K562 (cell line): ENCODE measurements around the gene PSMC2. TPM values are rescaled to one million over a fixed set of nuclear protein-coding genes. Genes with fewer than 3 reads are reported as not detected.

ENCODE experiments used
- ATAC-seq: fragments of 200-7000 bp; cut with Tn5 transposase; 3 replicates; pipeline ENCODE4 v1.9.1; 2020; ENCODE audit warnings: moderate library complexity
- BruUV-seq: library from RNA; stranded (reverse); fragments of 400-500 nt; replicated peaks from 2 replicates; lab custom pipeline; 2021; lab: Mats Ljungman, UMichigan
- CTCF ChIA-PET: fragments of 300-600 bp; formaldehyde crosslinking; extraction: SDS; loops from one replicate; lab custom pipeline; 2021; ENCODE audit warnings: low intra/inter-chr PET ratio; lab: Yijun Ruan, JAX
- POLR2A ChIA-PET: fragments of 300-600, 350-650 bp; sonication (Branson Sonifier 250); formaldehyde crosslinking; extraction: SDS; loops from one replicate; lab custom pipeline; 2021; ENCODE audit warnings: antibody characterized with exemption, inconsistent platforms; lab: Yijun Ruan, JAX
- DNase-seq, 4 experiments: peaks; one replicate each; pipeline versions ENCODE4 v3.0.0 to v3.0.0-alpha.2; 2011 to 2018; ENCODE audit warnings: low spot score in 3 of 4, mixed read lengths in 3 of 4; ENCODE audit errors: extremely low read depth in 1 of 4
- FAIRE-seq: peaks from 2 replicates; lab custom pipeline; 2011; peaks lifted over from hg19 to GRCh38; lab: Jason Lieb, UNC
- H2AFZ ChIP-seq: 2 replicates; pipeline ENCODE4 v1.6.0; 2011; ENCODE audit warnings: low read depth, low read length, control low read depth, inconsistent platforms
- H3K27ac ChIP-seq: fragments of 200-600 bp; 3 replicates; pipeline ENCODE4 v1.8.0; 2011; ENCODE audit warnings: low read depth, mild to moderate bottlenecking, control low read depth, inconsistent platforms, low read length, moderate library complexity, mixed read lengths; ENCODE audit errors: extremely low read depth
- H3K27me3 ChIP-seq, 2 experiments: fragments of 300-600 bp in 1 of 2; 2 replicates in 1 of 2; 3 replicates in 1 of 2; pipeline versions ENCODE4 v1.6.0 to v1.8.0; 2011; ENCODE audit warnings: inconsistent platforms in 2 of 2, low read length in 2 of 2, mild to moderate bottlenecking in 1 of 2, mixed read lengths in 1 of 2, moderate library complexity in 1 of 2; ENCODE audit not compliant: control insufficient read depth in 2 of 2, insufficient read depth in 2 of 2
- H3K36me3 ChIP-seq: fragments of 300-600 bp; 3 replicates; pipeline ENCODE4 v1.8.0; 2011; ENCODE audit warnings: mild to moderate bottlenecking, low read length, inconsistent platforms; ENCODE audit not compliant: control insufficient read depth, insufficient read depth
- H3K4me1 ChIP-seq, 2 experiments: fragments of 200-600 bp in 1 of 2; replicated peaks in 1 of 2; 2 replicates in 1 of 2; 3 replicates in 1 of 2; pipeline versions ENCODE4 v1.5.1 to v1.8.0; 2011; ENCODE audit warnings: inconsistent platforms in 2 of 2, low read length in 2 of 2, mild to moderate bottlenecking in 1 of 2, mixed read lengths in 1 of 2, moderate library complexity in 1 of 2; ENCODE audit not compliant: control insufficient read depth in 2 of 2, insufficient read depth in 2 of 2
- H3K4me2 ChIP-seq: 2 replicates; pipeline ENCODE4 v1.6.1; 2011; ENCODE audit warnings: low read length, control low read depth, inconsistent platforms, mixed read lengths; ENCODE audit not compliant: insufficient read depth
- H3K4me3 ChIP-seq: fragments of 200-600 bp; sonication (generic), shearing (Covaris generic); 2 replicates; pipeline ENCODE4 v1.5.1; 2016; ENCODE audit warnings: control low read depth, inconsistent platforms
- H3K79me2 ChIP-seq: fragments of 200-600 bp; 3 replicates; pipeline ENCODE4 v1.8.0; 2011; ENCODE audit warnings: low read length, inconsistent platforms; ENCODE audit not compliant: control insufficient read depth, insufficient read depth
- H3K9ac ChIP-seq, 2 experiments: 2 replicates each; pipeline versions ENCODE4 v1.6.0 to v1.6.1; 2011; ENCODE audit warnings: low read depth in 2 of 2, low read length in 2 of 2, control low read depth in 1 of 2, inconsistent platforms in 1 of 2, mild to moderate bottlenecking in 1 of 2, mixed read lengths in 1 of 2; ENCODE audit not compliant: insufficient read depth in 1 of 2
- H3K9me1 ChIP-seq: one replicate; pipeline ENCODE4 v1.6.0; 2011; ENCODE audit warnings: inconsistent platforms, mild to moderate bottlenecking, low read length, moderate library complexity; ENCODE audit not compliant: control insufficient read depth, insufficient read depth
- H3K9me3 ChIP-seq: replicated peaks from 2 replicates; pipeline ENCODE4 v1.5.1; 2011; ENCODE audit warnings: low read depth, low read length, inconsistent platforms; ENCODE audit not compliant: control insufficient read depth, insufficient read depth
- H4K20me1 ChIP-seq: replicated peaks from 2 replicates; pipeline ENCODE4 v1.6.1; 2011; ENCODE audit warnings: low read length, inconsistent platforms, mixed read lengths; ENCODE audit not compliant: control insufficient read depth, insufficient read depth
- ESRRA ChIP-seq: fragments of 450-650 bp; IDR thresholded peaks from 2 replicates; pipeline ENCODE4 v1.6.1; 2014; ENCODE audit warnings: low read depth, mild to moderate bottlenecking, moderate library complexity, borderline replicate concordance
- GATA2 ChIP-seq: sonication (generic); formaldehyde crosslinking; IDR thresholded peaks from 2 replicates; pipeline ENCODE4 v1.4.0; 2020; ENCODE audit warnings: mild to moderate bottlenecking, missing genetic modification reagents
- MCM7 ChIP-seq, 2 experiments: fragments of 450-650 bp; IDR thresholded peaks; 2 replicates each; pipeline ENCODE4 v1.6.1; 2016 to 2018
- MEIS2 ChIP-seq: fragments of 450-650 bp; IDR thresholded peaks from 2 replicates; pipeline ENCODE4 v1.6.1; 2014; ENCODE audit warnings: mild to moderate bottlenecking; ENCODE audit not compliant: partially characterized antibody
- PBX2 ChIP-seq, 2 experiments: IDR thresholded peaks in 1 of 2; conservative IDR thresholded peaks in 1 of 2; 2 replicates each; pipeline ENCODE4 v1.6.1; 2016; ENCODE audit warnings: low read depth in 2 of 2, mild to moderate bottlenecking in 1 of 2, missing compliant biosample characterization in 1 of 2, missing genetic modification characterization in 1 of 2, moderate library complexity in 1 of 2
- PKNOX1 ChIP-seq: fragments of 450-650 bp; IDR thresholded peaks from 2 replicates; pipeline ENCODE4 v1.6.1; 2016
- SRSF3 ChIP-seq: fragments of 200-400 bp; formaldehyde crosslinking; IDR thresholded peaks from 2 replicates; pipeline ENCODE4 v1.6.1; 2016; ENCODE audit warnings: mild to moderate bottlenecking, low read length, moderate library complexity; ENCODE audit not compliant: insufficient read depth
- ZFP36 ChIP-seq: fragments of 150-350 bp; IDR thresholded peaks from 2 replicates; pipeline ENCODE4 v1.6.1; 2018; ENCODE audit warnings: low read length, low read depth; ENCODE audit not compliant: partially characterized antibody
- ZNF384 ChIP-seq: IDR thresholded peaks from 2 replicates; pipeline ENCODE4 v1.6.1; 2012; ENCODE audit warnings: low read depth, low read length, improper control_type of control experiment
- WGBS: fragments of 100-300 bp; shearing (Covaris generic); methylation state at CpG from one replicate; pipeline ENCODE4 v1.1.6; 2016; ENCODE audit warnings: low coverage, mixed read lengths; ENCODE audit not compliant: insufficient coverage; ENCODE audit errors: missing lambda C conversion rate; 5-methylcytosine and 5-hydroxymethylcytosine counted together
- in situ Hi-C: fragments of 300-500 bp; cut with MboI; formaldehyde crosslinking; loops from 4 replicates; pipeline ENCODE4 v1.15.0; 2018; ENCODE audit warnings: inconsistent platforms, mixed read lengths
- intact Hi-C: fragments of 100-400 bp; cut with micrococcal nuclease; formaldehyde crosslinking; loops from 2 replicates; pipeline ENCODE4 v1.14.2; 2022
- polyA plus RNA-seq, 8 experiments: library from polyadenylated mRNA; depleted of rRNA in 4 of 8; stranded (reverse) in 5 of 8; unstranded in 3 of 8; fragments of >200 nt; fragmentation: Nextera tagmentation in 2 of 8; fragmentation: Illumina TruSeq in 1 of 8; extraction: Ambion mirVana in 2 of 8; extraction: Trizol in 1 of 8; gene quantifications; 2 replicates each; pipeline versions ENCODE4 v1.2.1 to v1.2.3, GENCODE V29; 2011 to 2014; ENCODE audit warnings: inconsistent platforms in 1 of 8, missing spikeins in 1 of 8
- total RNA-seq, 7 experiments: library from RNA; depleted of rRNA in 6 of 7; stranded (reverse); fragments of >200 nt in 6 of 7; fragmentation: Illumina TruSeq in 2 of 7; extraction: Trizol in 2 of 7; gene quantifications; 2 replicates each; pipeline versions ENCODE4 v1.2.1 to v1.2.3, GENCODE V29; 2011 to 2021; ENCODE audit warnings: low replicate concordance in 1 of 7

The PSMC2 gene
- total and polyA plus RNA-seq, 9 of the 15 experiments (the other 6 are each of a cell fraction or from before 2014, with no cell fraction given): 316 to 1,105 (median 511) TPM

DNA sequence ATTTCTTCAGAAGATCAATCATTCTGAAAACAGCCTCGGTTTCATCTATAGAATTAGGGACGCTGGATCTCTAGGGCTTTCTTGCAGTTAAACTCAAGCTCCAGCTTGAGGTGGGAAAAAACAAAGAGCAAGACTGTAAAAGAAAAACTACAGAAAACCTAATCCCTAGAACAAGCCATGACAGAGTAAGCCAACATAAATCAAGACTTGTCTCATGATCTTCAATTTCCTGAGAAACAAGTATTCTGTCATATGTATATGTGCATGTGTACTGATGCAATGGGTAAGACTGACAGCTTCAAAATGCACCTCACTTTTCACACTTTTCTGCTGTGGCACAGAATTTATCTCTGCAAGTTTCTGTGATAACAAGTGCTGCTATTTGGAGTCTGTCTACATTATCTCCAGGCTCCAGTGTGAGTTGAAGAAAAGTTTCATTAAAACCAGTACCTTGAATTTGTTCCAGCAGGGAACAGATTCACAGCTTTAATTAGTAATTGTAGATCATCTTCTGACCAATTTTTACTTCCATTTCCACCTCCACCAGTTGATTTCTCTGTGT is 31.0 kb upstream of the PSMC2 start:
- CTCF ChIA-PET: no interaction called here
- in situ Hi-C loops: no loop called here
- BruUV-seq: no TSS peak

More for the DNA sequence above, 31.0 kb upstream of the PSMC2 start:
- POLR2A ChIA-PET: interaction anchor here (0.6 to 2.6 kb wide), 9 partner anchors 9 to 64 kb away, joined by 3 to 12 read pairs (median 5); partner anchors contain the start of gene DNAJC2
- intact Hi-C loops: no loop called here
- DNase-seq (no peak), FAIRE-seq (no peak), ATAC-seq (no peak; the same call in 2 of the 3 replicates)
- Histone ChIP-seq H3K9me3 (no peaks in the 10 kb centered on the region), H3K9ac (no peak overlapping the region), H4K20me1 (no peaks in the 10 kb centered on the region; the same call in 1 of the 2 replicates), H3K4me3 (no peak overlapping the region), H3K27ac (no peak overlapping the region), H3K36me3 (peaks cover 96% of the 10 kb centered on the region), H3K4me1 (no peaks in the 10 kb centered on the region), H3K79me2 (peaks cover 5% of the 10 kb centered on the region; the same call in 1 of the 3 replicates), H3K27me3 (no peaks in the 10 kb centered on the region), H3K4me2 (no peak overlapping the region), H2AFZ (no peak overlapping the region), H3K9me1 (no peaks in the 10 kb centered on the region)
- WGBS: 86% methylated on average over 2 of the region's 2 CpGs
- TF ChIP-seq PKNOX1 (peak; percentile 35; the same call in 1 of the 2 replicates), SRSF3 (no peak), GATA2 (no peak), MEIS2 (peak; percentile 51), ZNF384 (no peak), MCM7 (IDR thresholded peaks at IDR 0.05) (no peak), ZFP36 (no peak), ESRRA (no peak), PBX2 (CRISPR knock-in tag; IDR thresholded peaks at IDR 0.05; ENCODE audit: low read depth) (no peak), PBX2 (tag; conservative IDR thresholded peaks at IDR 0.05; ENCODE audit: low read depth) (peak; percentile 50)
